Measurements from ENCODE around the gene ZNF423.

DNA sequence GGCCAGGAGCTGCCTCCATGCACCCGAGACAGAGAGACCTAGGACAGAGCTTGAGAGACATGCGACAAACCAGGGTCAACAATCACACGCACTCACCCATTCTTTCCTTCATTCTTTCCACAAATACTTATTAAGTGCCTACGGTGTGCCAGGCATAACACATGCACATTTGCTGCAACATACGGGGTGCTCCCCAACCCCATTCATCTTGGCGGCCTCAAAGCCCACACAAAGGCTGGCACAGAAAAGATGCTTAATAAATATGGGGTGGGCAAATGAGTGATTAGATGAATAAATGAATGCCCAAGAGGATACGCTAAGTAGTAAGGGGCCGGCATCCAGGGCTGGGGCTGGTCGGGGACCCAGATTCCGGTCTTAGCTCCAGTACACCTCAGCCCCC is 117.9 kb downstream of the ZNF423 start:
- TF ChIP-seq EZH2 (IDR thresholded peaks at IDR 0.05; ENCODE audit: borderline replicate concordance, low read length) = no peak
- TF ChIP-seq, protein P1, sequence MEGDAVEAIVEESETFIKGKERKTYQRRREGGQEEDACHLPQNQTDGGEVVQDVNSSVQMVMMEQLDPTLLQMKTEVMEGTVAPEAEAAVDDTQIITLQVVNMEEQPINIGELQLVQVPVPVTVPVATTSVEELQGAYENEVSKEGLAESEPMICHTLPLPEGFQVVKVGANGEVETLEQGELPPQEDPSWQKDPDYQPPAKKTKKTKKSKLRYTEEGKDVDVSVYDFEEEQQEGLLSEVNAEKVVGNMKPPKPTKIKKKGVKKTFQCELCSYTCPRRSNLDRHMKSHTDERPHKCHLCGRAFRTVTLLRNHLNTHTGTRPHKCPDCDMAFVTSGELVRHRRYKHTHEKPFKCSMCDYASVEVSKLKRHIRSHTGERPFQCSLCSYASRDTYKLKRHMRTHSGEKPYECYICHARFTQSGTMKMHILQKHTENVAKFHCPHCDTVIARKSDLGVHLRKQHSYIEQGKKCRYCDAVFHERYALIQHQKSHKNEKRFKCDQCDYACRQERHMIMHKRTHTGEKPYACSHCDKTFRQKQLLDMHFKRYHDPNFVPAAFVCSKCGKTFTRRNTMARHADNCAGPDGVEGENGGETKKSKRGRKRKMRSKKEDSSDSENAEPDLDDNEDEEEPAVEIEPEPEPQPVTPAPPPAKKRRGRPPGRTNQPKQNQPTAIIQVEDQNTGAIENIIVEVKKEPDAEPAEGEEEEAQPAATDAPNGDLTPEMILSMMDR (IDR thresholded peaks at IDR 0.05; ENCODE audit: low read length) = no peak
